ENCODE results near the gene LCA5. TPM values are rescaled to one million over a fixed set of nuclear protein-coding genes. Genes with fewer than 3 reads are reported as not detected.

The LCA5 gene
- total and polyA plus RNA-seq, 8 donors: 5.1 to 19.3 (median 14.6) TPM

DNA sequence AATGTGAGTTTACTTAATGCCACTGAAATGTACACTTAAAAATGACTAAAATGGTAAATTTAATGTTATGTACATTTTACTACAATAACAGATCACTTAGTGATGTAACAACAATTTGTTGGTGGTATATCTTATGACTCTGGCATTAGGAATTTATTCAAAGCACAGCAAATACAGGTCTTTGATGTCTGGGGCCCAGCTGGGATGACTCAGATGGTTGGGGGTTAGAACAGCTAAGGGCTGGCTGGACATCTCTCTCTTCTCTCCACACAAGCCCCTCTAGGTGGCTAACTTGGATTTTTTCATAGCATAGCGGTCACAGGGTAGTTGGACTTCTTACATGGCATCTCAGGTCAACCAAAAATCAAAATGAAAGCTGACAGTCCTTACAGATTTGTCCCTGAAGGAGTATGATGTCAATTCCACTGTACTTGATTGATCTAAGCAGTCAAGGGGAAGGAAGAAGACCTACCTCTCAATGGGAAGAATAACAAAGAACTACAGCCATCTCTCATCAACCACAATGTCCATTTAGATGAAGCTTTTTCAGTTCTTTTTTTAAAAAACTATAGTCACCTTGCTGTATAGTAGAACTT lies 37.5 kb upstream of the LCA5 start:
- H3K27ac ChIP-seq: no peak overlapping the region
- intact Hi-C loops (cut with DNase I): loop anchor here in 1 of 2 donors (10.0 kb wide), 1 partner anchor 140 kb away; no protein-coding TSS in a partner anchor
- TF ChIP-seq, protein P1, sequence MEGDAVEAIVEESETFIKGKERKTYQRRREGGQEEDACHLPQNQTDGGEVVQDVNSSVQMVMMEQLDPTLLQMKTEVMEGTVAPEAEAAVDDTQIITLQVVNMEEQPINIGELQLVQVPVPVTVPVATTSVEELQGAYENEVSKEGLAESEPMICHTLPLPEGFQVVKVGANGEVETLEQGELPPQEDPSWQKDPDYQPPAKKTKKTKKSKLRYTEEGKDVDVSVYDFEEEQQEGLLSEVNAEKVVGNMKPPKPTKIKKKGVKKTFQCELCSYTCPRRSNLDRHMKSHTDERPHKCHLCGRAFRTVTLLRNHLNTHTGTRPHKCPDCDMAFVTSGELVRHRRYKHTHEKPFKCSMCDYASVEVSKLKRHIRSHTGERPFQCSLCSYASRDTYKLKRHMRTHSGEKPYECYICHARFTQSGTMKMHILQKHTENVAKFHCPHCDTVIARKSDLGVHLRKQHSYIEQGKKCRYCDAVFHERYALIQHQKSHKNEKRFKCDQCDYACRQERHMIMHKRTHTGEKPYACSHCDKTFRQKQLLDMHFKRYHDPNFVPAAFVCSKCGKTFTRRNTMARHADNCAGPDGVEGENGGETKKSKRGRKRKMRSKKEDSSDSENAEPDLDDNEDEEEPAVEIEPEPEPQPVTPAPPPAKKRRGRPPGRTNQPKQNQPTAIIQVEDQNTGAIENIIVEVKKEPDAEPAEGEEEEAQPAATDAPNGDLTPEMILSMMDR (IDR thresholded peaks at IDR 0.05): no peak
- peaks cover 5% of the 10 kb centered on the region in 2 donors for H3K4me1 ChIP-seq
- DNase-seq: no peak
- no peak overlapping the region for H3K4me3 ChIP-seq
- H3K27me3 ChIP-seq: no peaks in the 10 kb centered on the region
- no peaks in the 10 kb centered on the region for H3K9me3 ChIP-seq
- no peak for ATAC-seq
- H3K36me3 ChIP-seq: no peaks in the 10 kb centered on the region

DNA sequence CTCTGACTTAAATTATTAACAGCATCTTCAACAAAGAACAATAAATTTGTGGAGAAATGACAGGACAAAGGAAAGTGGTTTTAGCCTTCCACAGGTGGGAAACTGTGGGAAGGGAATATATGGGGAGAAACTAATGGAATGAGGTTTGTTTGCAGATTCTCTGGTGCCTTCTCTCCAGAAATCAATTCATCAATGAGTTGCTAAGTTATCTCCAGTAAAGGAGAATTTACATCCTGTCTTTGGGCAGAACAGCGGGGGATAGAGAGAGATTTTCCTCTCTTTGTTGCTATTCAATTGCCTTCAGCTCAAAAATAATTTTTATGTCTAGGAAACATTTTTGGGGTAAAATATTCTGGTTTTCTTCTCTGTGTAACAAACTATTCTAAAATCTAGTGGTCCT lies 36.9 kb upstream of the LCA5 start:
- TF ChIP-seq, protein P1 (IDR thresholded peaks at IDR 0.05): no peak
- intact Hi-C loops (cut with DNase I): loop anchor here in 1 of 2 donors (10.0 kb wide), 1 partner anchor 141 kb away; no protein-coding TSS in a partner anchor
- peaks cover 5% of the 10 kb centered on the region in 2 donors for H3K4me1 ChIP-seq
- H3K4me3 ChIP-seq: no peak overlapping the region
- H3K27ac ChIP-seq: no peak overlapping the region
- H3K9me3 ChIP-seq: no peaks in the 10 kb centered on the region
- H3K36me3 ChIP-seq: no peaks in the 10 kb centered on the region
- H3K27me3 ChIP-seq: no peaks in the 10 kb centered on the region
- DNase-seq: no peak
- ATAC-seq: no peak

DNA sequence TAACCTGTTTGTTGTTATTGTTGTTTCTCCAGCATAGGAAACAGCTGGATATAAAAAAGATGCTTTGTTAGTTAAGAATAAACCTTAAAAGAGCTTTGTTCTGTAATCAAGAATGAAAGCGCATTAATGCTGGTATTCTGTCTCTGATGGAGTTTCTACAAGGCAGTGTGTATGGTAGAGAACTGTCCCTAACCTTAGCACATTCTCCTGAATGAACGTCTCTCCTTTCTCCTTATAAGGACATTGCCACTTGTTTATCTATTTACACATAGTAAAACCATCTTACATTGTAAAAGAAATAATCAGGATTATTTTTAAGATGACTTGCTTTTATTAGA lies 33.8 kb upstream of the LCA5 start:
- TF ChIP-seq, protein P1 (IDR thresholded peaks at IDR 0.05): no peak
- H3K4me3 ChIP-seq: no peak overlapping the region
- no peaks in the 10 kb centered on the region for H3K9me3 ChIP-seq
- H3K27ac ChIP-seq: no peak overlapping the region
- H3K36me3 ChIP-seq: no peaks in the 10 kb centered on the region
- DNase-seq (no peak), ATAC-seq (peak; percentile 70)
- peaks cover 5% of the 10 kb centered on the region in 2 donors for H3K4me1 ChIP-seq
- intact Hi-C loops (cut with DNase I): loop anchor here in 1 of 2 donors (10.0 kb wide), 1 partner anchor 144 kb away; no protein-coding TSS in a partner anchor
- H3K27me3 ChIP-seq: no peaks in the 10 kb centered on the region

DNA sequence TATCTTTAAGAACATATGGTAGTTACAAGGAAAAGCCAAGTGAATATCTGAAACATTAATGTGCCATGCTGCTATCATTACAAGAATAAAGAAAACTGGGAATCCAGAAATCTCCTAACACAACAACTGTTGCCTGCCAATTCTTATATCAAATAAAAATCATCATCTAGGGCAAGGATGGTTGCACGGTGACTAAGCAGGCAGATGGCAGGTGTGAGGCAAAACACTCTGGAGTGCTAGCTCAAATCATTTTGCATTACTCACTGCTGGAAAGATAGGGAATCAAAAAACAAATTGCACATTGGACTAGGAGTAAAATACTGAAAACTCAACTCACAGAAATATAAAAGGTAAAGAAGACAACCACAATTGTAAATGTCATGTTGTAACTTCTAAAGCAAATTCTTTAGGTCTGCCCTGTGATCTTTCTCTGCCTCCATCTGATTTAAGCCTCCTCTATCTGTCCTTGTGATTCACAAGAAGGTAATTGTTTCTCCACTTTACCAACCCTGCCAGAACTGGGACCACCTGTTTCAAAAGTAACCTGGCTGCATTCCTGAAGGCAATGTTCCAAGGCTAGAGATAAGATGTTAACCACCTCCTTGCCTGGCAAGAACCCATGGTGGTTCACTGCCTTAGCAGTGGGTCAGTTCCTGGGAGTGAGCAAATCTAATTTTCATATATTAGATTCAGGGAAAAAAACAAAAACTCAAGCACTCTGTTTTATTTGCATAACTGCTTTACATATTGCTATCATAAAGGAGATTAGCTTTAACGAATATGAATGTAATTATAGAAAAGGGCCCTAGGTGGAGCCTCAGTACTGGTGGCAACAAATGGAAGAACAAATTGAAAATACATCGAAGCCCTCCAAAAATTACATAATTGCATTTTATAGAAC lies 33.1 kb upstream of the LCA5 start:
- peak; percentile 93 for ATAC-seq
- Histone ChIP-seq H3K27ac (peak overlapping the region in 1 of 2 donors; percentile 8), H3K36me3 (no peaks in the 10 kb centered on the region), H3K4me1 (peaks cover 5% of the 10 kb centered on the region in 2 donors), H3K4me3 (no peak overlapping the region), H3K27me3 (no peaks in the 10 kb centered on the region), H3K9me3 (no peaks in the 10 kb centered on the region)
- DNase-seq: peak in 2 of 4 donors; percentile 57 to 80
- TF ChIP-seq, protein P1 (IDR thresholded peaks at IDR 0.05): peak; percentile 47 to 69
- intact Hi-C loops (cut with DNase I): loop anchor here in 1 of 2 donors (10.0 kb wide), 1 partner anchor 144 kb away; no protein-coding TSS in a partner anchor

DNA sequence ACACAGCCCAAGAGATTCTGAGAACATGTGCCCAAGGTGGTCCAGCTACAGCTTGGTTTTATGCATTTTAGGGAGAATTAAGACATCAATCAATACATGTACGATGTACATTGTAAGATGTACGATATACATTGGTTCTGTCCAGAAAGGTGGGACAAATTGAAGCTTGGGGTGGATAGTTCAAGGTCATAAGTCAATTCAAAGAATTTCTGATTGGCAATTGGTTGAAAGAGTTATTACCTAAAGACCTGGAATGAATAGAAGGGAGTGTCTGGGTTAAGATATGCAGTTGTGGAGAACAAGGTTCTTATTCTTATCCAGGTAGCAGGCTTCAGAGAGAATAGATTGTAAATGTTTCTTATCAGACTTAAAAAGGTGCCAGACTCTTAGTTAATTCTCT lies 31.8 kb upstream of the LCA5 start:
- H3K4me3 ChIP-seq: no peak overlapping the region
- no peak for ATAC-seq
- no peak for DNase-seq
- intact Hi-C loops (cut with DNase I): no loop called here
- TF ChIP-seq, protein P1 (IDR thresholded peaks at IDR 0.05): no peak
- H3K4me1 ChIP-seq: peaks cover 5% of the 10 kb centered on the region in 2 donors
- H3K27ac ChIP-seq: no peak overlapping the region
- H3K27me3 ChIP-seq: no peaks in the 10 kb centered on the region
- no peaks in the 10 kb centered on the region for H3K9me3 ChIP-seq
- no peaks in the 10 kb centered on the region for H3K36me3 ChIP-seq

All from left lung (tissue), 10 donors.